SK-N-SH treated with all-trans-retinoic acid at 6 μM for 48 hours (cell line): ENCODE data around the gene PDCD1LG2.

Experiments used
- ARNTL ChIP-seq: fragments of 450-650 bp; formaldehyde crosslinking; IDR thresholded peaks from 2 replicates; pipeline ENCODE4 v1.5.0; 2020; ENCODE audit warnings: low read depth, mild to moderate bottlenecking, moderate library complexity, borderline replicate concordance
- CREB5 ChIP-seq: fragments of 250-450 bp; sonication (Bioruptor Pico); IDR thresholded peaks from 2 replicates; pipeline ENCODE4 v1.5.1; 2020; ENCODE audit warnings: low read depth, mild to moderate bottlenecking, moderate library complexity
- CSDC2 ChIP-seq: fragments of 250-450 bp; sonication (Bioruptor Pico); IDR thresholded peaks from 2 replicates; pipeline ENCODE4 v1.5.0; 2020; ENCODE audit warnings: mild to moderate bottlenecking, moderate library complexity
- OSR1 ChIP-seq: fragments of 250-450 bp; sonication (Bioruptor Pico); IDR thresholded peaks from 2 replicates; pipeline ENCODE4 v1.8.0; 2022; ENCODE audit warnings: moderate library complexity, mild to moderate bottlenecking, inconsistent platforms
- PATZ1 ChIP-seq: fragments of 250-450 bp; sonication (Bioruptor Pico); IDR thresholded peaks from 2 replicates; pipeline ENCODE4 v1.8.0; 2020; ENCODE audit warnings: mild to moderate bottlenecking, moderate library complexity, borderline replicate concordance
- ZNF70 ChIP-seq: fragments of 450-650 bp; formaldehyde crosslinking; IDR thresholded peaks from 2 replicates; pipeline ENCODE4 v1.5.0; 2020; ENCODE audit warnings: mild to moderate bottlenecking, moderate library complexity

GRCh38 chr9:5608298-5609225, 98.2 kb downstream of the PDCD1LG2 start:
- no peak for TF ChIP-seq PATZ1 (CRISPR knock-in tag)
- TF ChIP-seq OSR1 (CRISPR knock-in tag): no peak
- TF ChIP-seq CSDC2 (CRISPR knock-in tag): no peak
- TF ChIP-seq CREB5 (CRISPR knock-in tag): no peak
- TF ChIP-seq ZNF70: no peak
- no peak for TF ChIP-seq ARNTL (CRISPR knock-in tag)
